Measurements from ENCODE around the gene DLGAP1. TPM values are rescaled to one million over a fixed set of nuclear protein-coding genes. Genes with fewer than 3 reads are reported as not detected.

DLGAP1 gene
- total RNA-seq, 1 donor from 2014 or later, result 80.2 TPM

- DNase-seq, result no peak
Measured at GRCh38 chr18:4237664-4238041, 217.5 kb downstream of the DLGAP1 start.

- no peak for DNase-seq
Measured at GRCh38 chr18:4236940-4237663, 218.0 kb downstream of the DLGAP1 start.

- DNase-seq, result no peak
Measured at GRCh38 chr18:4233468-4233867, 221.6 kb downstream of the DLGAP1 start.

- DNase-seq, result no peak
Measured at GRCh38 chr18:4232656-4233055, 222.5 kb downstream of the DLGAP1 start.

GRCh38 chr18:4231260-4231659 lies 223.8 kb downstream of the DLGAP1 start:
- DNase-seq, result no peak

- DNase-seq, result no peak
Measured at GRCh38 chr18:4230450-4231168, 224.5 kb downstream of the DLGAP1 start.

- no peak for DNase-seq
Measured at GRCh38 chr18:4224031-4224704, 230.9 kb downstream of the DLGAP1 start.

GRCh38 chr18:4211111-4211837 lies 243.8 kb downstream of the DLGAP1 start:
- DNase-seq, result no peak

- DNase-seq, result no peak
Measured at GRCh38 chr18:4208366-4208765, 246.7 kb downstream of the DLGAP1 start.

GRCh38 chr18:4207383-4207985 lies 247.6 kb downstream of the DLGAP1 start:
- no peak for DNase-seq

- no peak for DNase-seq
Measured at GRCh38 chr18:4204438-4204720, 250.7 kb downstream of the DLGAP1 start.

GRCh38 chr18:4203568-4204437 lies 251.3 kb downstream of the DLGAP1 start:
- DNase-seq, result no peak

GRCh38 chr18:4200399-4200798 lies 254.7 kb downstream of the DLGAP1 start:
- DNase-seq, result no peak

- DNase-seq, result no peak
Measured at GRCh38 chr18:4198956-4199355, 256.2 kb downstream of the DLGAP1 start.

GRCh38 chr18:4196351-4196750 lies 258.8 kb downstream of the DLGAP1 start:
- DNase-seq, result no peak

- no peak for DNase-seq
Measured at GRCh38 chr18:4193086-4193485, 262.0 kb downstream of the DLGAP1 start.

GRCh38 chr18:4181882-4182568 lies 273.1 kb downstream of the DLGAP1 start:
- DNase-seq, result no peak

- no peak for DNase-seq
Measured at GRCh38 chr18:4181086-4181485, 274.0 kb downstream of the DLGAP1 start.

GRCh38 chr18:4172196-4173100 lies 282.7 kb downstream of the DLGAP1 start:
- peak; percentile 3 for DNase-seq

GRCh38 chr18:4157352-4157751 lies 297.8 kb downstream of the DLGAP1 start:
- no peak for DNase-seq

Data from occipital lobe (tissue), 2 donors.